ENCODE results near the gene POLR2C.
A peak's percentile ranks its signal among the peaks of the same experiment; 100 is the strongest.

Gene POLR2C

GRCh38 chr16:57519796-57520360, 57.4 kb downstream of the POLR2C start:
- peak; percentile 68 to 80 for DNase-seq (ENCODE audit: low read depth in 2 of 2)
